ENCODE measurements around the gene NPDC1. TPM values are rescaled to one million over a fixed set of nuclear protein-coding genes. Genes with fewer than 3 reads are reported as not detected.
"Not testable (repeated sequence)": the region's sequence is repeated elsewhere in the genome, so short reads cannot be mapped to it uniquely, and the experiment has no call there.

NPDC1 gene
- polyA plus RNA-seq, 3 donors: 28.3 to 38.5 (median 32.0) TPM

DNA sequence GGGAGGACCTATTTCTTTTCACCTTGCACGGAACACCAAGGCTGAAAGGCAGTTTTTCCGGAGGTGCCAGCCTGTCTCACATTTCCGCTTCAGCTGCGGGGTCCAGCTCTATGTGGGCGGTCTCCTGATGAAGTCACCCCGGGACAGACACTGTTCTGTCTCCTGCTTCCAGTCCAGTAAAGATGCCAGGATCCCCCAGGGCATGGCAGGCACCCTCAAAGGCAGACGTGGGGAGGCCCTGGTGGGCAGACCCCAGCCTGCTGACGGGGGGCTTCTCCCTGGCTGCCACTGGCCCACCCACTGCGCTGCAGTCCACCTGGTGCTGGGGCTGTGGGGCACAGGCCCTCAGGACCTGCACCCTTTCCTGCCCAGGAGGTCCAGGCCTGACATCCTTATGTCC lies 16.8 kb upstream of the NPDC1 start:
- DNase-seq: not testable (repeated sequence)

DNA sequence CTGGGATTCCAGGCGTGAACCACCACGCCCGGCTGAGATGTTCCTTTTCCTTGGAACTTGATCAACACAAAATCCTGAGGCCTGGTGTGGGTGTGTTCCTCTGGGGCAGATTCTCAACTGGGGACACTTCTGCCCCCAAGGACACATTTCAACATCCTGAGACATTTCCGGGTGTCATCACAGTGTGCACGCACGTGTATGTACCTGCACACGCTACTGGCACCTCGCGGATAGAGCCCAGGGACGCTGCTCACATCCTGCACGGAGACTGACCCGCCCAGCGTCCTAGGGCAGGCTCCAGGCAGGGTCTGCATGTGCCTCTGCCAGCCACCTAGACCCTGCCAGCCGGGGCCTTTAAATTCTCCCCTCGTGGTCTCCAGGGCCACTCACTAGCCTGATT lies 16.4 kb upstream of the NPDC1 start:
- no peak for DNase-seq

DNA sequence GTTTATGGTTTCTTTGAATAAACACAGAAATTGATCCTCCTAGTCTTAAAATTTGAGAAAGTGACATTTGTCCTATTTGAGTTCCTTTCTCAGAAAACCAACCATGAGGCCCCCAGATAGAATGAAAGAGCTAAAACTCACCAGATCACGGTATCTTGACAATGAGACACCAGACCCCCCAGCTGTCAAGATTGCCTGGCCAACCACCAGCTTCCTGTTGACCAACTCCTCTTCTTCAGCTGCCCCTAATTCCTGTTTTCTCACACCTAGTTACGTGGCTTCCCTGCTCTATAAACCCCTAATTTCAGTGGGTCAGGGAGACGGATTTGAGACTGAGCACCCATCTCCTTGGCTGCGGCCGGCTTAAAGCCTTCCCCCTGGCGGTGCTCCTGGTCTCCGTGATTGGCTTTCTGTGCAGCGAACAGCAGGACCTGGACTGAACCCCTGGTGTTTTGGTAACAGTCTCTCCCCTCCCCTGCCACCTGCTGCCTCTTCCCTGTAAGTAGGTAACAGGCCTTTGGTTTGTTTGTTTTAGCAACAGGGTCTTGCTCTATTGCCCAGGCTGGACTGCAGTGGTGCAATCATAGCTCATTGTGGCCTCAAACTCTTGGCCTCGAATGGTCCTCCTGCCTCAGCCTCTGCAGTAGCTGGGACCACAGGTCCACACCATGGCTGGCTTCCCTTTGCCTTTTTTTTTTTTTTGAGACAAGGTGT lies 12.7 kb upstream of the NPDC1 start:
- no peak for DNase-seq

DNA sequence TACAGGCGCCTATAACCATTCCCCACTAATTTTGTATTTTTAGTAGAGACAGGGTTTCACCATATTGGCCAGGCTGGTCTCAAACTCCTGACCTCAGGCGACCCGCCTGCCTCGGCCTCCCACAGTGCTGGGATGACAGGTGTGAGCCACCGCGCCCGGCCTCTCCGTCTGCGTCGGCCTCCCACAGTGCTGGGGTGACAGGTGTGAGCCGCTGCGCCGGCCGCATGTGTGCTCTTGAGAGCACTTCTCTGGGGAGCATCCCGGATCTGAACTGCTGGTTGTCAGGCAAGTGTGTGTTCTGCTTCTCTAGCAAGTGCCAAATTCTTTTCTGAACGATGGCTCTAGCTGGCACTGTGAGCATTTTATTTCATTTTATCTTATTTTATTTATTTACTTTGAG lies 11.6 kb upstream of the NPDC1 start:
- DNase-seq: no peak

DNA sequence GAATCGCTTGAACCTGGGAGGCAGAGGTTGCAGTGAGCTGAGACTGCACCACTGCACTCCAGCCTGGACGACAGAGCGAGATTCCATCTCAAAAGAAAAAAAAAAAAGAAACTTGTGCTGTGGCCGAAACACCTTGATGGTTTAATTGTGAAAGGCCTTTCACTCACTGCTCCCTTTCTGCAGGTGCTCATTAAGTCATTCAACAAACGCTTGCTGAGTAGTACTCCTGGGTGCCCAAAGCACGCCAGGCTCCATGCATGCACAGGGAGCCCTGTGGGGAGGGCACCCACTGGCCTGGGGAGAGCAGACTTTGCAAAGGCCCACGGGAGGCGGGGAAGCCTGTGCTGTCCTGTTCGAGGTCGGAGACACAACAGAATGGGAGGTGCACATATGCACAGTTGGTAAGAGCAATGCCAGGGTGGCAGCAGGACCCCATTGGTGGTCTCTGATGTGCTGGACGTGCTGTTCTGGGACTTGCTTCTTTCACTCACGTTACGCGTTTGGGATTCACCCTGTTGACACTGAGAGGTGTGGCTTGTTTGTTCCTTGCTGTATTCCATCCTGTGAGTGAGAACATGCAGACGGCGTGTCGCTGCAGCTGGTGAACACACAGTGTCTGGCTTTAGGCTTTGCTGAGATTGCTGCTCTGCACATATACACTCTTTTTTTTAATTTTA lies 10.9 kb upstream of the NPDC1 start:
- no peak for DNase-seq

DNA sequence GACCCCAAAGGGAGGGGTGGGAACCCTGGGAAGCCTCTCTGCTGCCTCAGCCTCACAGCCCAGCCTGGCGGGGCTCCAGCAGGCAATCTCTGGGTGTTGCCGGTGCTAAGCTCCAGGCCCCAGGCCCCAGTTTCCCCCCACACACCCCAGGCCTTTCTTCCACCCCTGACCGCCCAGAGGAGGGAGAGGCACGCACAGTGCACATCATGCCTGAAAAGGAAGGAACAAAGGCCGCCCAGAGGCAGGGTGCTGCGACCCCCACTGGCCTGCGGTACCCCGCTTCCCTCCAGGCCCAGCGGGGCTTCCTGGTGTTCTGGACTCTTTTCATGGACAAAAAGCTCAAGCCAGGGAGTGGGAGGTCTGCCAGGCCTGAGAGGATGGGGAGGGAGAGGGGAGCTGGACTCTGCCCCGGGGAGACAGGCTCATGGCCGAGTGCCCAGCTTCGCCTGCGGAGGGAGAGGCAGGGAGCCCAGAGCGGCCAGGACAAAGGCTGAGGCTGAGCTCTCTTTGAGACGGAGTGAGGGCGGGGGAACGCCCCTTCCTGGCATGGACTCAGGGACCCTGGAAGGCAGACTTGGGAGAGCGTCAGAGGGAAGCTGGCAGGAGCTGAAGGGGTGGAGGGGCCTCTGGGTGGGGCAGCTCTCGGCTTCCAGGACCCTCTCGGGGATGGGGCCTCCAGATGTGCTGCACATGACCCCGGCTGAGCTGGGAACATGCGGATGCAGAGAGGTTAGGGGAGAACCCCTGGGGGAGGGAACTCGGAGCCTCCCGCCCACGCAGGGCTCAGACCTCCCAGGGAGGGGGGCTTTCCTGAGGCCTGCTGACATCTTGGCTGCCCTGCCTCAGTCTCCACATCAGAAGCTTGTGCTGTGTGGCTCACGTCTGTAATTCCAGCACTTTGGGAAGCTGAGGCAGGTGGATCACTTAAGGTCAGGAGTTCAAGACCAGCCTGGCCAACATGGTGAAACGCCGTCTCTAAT lies 9.7 kb upstream of the NPDC1 start:
- DNase-seq: peak; percentile 70

DNA sequence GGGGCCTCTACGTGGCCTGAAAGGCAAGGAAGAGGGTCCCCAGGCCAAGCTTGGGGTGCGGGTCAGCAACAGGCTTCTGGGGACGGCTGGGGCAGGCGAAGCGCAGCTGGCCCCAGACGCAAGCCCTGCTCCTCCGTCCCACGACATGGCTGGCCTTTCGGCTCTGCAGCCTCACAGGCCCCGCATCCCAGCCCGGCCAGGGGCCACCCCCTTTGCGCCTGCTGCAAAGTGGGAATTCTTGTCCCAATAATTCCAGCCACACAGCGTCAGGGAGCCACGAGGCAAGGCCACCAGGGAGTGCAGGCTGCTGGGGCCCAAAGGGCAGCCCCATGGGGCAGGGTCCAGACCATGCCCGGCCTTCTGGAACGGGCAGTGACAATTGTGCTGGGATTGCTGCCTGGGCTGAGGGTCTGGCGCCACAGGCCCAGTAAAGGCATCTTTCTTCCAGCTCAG lies 9.0 kb upstream of the NPDC1 start:
- no peak for DNase-seq

DNA sequence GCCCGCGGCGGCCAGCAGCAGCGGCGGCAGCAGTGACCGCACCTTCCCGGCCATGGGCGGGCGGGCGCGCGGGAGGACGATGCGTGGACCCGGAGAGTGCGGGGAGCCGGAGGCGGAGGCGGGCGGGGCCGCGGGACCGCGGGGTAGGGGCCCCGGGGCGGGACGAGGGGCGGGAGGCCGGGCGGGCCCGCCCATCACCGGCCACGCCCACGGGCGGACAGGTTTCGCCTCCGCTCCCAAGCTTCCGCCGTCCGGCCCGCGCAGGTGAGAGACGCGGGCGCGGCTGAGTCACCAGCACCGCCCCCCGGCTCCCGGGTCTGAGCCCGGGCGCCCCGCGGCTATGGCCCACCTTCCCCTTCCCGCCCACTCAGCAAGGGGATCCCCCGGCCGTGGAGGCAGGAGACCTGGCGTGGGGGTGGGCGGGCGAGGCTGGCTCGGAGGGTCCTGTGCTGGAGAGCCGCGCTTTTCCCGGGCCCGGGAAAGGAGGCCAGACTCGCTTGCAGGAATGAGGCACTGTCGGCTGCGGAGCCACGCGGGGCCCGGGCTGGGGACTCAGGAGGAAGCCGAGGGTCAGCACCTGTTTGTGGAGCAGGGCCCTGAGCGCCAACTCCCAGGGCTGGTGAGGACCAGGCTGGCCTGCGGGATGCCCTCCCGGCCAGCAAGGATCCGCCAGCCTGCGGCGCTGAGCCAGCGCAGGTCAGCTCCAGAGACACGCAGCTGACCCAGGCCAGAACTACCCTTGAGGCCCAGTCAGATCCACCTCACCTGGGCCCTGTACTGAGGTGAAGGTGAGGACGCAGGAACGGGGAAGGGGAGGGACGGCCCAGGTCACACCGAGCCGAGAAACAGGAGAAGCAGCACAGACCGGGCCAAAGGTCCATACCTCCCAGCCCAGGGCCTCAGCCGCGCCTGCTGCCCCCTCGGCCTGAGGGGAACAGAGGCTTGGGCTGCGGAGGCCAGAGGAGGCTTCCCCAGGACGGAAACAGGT lies 8.3 kb upstream of the NPDC1 start, which contains the start of gene ENTPD2:
ENTPD2 (minus strand) TSS at position 118 of the 988 bp plus-strand sequence; CDS start at position 54, 64 bp downstream.
- no peak for DNase-seq

DNA sequence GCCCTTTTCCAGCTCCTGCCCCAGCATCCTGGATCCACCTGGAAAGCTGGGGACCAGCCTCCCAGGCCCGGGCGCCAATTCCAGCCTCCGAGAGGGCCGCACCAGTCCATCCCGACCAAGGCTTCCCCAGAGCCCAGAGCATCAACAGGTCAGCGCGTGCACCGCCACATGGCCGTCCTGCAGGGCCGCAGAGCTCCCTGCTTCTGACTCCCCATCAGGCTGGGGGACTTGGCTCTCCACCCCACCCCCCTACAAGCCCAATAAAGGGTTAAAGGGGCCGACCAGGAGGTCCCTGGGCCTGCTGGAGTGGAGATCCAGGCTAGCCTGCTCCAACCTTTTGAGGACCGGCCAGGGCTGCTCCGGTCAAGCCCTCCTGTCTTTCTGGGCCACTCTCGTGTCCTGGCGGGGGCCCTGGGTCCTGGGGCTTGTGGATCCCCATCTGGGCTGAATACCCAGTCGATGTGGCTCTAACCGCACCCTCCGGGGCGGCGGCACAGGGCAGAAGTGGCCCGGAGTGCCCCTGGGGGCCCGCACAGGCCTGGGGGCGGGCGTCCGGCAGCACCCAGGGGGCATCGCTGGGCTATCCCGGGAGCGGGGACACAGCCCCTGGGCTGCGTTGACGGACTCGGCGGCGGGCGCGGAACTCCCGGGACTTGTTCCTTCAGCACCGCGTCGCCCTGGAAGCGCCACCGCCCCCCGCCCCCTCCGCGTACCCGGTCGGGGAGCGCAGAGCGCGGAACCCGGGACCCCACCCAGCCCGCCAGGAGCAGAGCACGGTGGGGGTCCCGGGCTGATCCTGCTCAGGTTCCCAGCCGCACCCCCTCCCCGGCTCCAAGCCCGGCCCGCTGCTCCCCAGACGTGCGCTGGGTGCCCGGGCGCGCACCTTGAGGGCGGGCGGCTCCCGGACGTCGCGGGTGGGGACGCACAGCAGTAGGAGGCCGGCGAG lies 7.3 kb upstream of the NPDC1 start:
- no peak for DNase-seq

DNA sequence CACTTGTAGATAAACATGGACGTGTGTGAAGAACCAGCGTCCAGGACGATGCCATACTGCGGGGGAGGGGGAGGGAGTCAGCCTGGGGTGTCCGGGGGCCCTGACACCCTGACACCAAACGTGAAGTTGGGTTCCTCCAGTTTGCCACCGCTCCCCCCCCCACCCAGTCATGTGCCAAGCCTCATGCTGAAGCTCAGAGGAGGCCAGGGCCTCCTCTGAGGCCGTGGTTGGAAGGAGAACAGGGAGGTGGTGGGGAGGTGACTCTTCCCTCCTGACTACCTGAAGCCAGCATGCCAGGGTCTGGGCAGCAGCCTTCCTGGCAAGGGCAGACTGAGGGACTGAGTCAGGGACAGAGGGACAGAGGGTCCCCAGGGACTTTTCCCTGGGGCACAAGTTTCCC lies 6.3 kb upstream of the NPDC1 start:
- DNase-seq: no peak

DNA sequence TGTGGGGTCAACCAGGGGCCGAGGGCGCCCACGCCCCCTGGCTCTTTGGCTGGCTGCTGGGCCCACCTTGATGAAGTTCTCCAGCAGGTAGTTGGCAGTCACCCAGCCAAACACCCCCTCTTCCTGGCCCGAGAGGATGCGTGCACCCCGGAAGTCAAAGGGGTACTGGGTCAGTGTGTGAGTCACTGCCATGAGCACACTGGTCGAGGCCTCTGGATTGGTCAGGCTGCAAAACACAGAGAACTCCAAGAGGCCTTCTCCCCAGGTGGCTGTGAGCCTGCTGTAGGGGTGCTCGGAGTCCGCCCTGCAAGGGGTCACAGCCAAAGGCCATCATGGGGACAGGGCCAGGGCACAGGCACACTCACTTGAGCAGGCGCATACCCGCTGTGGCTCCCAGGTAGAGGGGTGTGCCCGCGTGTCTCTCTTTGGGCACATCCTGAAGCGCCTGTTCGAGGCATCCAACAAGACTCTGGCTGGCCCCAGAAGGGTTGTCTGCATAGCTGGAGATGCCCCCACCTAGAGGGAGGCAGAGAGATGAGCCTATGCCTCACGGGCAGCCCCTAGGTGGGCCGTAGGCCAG lies 5.3 kb upstream of the NPDC1 start:
- DNase-seq: no peak

DNA sequence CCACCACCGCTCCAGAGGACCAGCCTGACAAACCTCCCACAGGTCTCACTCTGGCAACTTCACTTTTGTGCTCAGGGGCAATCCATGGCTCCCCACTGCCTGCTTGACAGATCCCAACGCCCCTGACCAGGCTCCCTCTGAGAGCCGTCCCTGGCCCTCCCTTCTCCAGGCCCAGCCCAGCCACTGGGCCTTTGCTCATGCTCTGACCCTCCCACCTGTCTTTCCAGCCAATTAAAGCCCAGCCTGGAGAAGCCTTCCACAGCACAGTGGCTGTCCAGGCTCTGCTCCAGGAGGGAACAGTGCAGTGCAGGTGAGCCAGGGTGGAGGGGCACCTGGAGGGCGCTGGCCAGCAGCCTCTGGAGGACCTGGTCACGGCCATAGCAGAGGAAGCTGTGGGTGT lies 4.6 kb upstream of the NPDC1 start:
- DNase-seq: no peak

DNA sequence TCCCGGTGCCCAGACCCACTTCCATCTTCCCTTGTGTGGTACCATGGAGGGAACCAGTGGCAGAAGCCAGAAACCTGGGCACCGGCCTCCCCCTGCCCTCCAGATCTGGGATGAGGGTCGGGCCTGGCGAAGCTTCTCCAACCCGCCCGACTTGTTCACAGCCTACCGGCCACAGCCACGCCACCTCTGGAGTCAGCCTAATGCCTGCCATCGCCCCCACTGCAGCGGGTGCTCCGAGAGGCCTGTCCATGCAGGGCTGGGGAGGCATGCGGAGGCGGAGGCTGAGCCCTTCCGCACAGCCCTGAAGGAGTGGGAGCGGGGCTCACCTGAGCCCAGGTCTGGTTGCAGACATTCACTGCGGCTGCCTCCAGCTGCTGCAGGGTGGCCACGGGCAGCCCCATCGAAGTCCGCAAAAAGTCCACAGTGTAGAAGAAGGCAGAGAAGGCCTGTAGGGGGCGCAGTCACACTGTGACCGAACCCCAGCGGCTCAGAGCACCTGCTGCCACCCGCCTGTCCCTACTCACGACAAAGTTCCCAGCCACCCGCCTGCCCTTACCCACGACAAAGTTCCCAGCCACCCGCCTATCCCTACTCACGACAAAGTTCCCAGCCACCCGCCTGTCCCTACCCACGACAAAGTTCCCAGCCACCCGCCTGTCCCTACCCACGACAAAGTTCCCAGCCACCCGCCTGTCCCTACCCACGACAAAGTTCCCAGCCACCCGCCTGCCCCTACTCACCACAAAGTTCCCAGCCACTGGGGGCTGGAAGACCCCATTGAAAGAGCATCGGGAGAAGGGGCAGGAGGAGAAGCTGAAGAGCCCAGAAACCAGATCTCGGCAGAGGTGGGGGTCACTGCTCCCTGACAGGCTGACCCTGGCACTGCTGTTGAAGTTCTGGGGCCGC lies 3.8 kb upstream of the NPDC1 start:
- no peak for DNase-seq

DNA sequence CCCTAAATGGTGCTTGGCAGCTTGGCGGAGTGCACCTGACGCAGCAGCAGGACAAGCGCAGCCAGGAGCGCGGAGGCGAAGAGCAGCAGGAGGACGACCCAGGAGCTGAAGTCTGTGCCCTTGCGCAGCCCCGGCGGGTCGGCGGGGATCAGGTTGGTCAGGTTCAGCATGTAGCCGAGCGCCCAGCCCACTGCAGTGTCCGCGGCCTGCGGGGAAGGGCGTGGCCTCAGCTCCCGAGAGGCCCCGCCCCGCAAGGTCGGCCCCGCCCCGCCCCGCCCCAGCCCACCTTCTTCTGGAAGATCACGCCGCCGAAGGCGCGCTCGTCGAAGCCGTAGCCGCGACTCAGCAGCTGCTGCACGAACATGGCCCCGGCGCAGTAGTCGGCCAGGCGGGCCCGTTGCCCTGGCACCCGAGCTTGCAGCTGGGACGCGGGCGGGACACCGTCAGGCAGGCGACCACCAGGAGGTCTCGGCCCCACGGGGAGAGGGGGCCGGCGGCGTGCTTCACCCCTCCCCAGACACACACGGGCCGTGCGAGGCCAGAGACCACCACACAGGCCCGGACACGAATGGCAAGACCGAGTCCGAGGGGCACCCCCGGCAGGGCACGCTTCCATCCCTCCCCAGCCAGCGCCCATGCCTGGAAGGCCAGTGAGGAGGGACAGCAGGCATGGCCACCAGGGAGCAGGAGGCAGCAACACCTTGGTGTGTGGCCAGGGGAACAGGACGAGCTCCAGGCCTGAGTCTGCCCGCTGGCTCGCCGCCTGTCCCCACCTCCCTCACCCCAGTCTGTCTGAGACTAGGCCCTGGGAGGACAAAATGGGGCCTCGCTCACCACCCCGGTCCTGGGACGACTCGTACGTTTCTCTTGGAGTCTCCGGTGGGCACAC lies 2.9 kb upstream of the NPDC1 start:
- no peak for DNase-seq

DNA sequence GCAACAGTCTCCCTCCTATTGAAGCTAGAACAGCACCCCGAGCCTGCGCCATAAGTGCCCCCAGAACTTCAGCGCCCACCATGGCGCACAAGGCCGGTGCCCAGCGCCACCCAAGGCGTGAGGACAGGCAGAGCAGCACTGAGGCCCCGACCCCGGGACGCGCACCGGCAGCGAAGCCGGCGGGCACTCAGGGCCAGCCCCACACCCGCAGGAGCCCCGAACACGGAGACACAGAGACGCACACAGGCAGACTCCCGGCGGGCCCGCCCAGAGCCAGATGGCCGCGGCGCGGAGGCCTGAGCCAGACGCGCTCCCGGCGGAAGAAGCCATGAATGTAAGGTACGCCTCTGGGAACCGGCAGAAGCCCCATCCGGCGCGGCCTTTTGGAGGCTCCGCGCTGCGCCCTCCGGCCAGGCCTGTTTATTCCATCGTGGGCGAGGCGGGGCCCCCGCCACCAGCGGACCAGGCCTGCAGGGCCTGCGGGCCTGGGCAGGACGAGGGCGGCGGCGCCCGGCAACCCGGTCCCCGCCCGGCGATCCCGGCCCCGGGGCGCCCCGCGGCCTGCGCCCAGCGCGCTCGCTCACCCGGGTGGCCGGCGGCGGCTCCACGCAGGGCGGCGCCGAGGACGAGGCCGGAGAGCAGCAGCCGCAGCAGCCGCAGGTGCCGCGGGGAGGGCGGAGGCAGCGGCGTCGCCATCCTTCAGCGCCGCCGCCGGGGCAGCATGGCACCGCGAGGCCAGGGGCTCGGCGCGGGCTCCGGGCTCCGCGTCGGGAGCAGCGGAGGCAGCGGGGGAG lies 486 bp downstream of the NPDC1 start:
- no peak for DNase-seq

DNA sequence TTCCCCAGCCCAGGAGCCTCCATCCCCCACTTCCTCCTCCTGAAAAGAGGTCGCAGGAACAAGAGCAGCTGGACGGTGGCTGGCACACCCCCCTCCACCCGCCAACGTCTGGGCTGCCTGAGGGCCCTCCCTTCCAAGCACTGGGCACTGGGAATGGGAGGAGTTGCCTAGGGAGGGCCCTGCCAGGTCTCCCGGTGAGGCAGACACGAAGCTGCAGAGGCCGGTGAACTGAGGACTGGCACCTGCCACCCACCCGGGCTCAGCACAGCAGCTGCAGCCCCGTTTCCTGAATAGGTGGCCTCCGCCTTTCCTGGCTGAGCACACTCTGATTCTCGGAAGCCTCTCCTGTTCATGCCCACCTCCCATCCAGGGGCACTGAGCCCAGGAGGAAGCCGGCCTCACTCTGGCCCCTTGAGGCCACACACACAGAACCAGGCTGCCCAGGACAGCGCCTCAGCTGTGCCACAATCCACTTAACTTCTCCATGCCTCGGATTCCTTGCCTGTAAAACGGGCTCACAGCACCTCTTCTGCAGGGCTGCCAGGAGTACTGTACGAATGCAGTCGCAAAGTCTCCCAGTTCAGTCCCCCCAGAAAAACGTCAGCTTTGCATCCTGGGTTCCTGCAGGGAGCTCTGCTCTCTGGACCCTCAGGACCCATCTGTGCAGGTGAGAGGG lies 1.3 kb downstream of the NPDC1 start:
- DNase-seq: no peak
